HG02884 (cell line): ENCODE results near the gene ADORA2A.
"Not testable (repeated sequence)": the region's sequence is repeated elsewhere in the genome, so short reads cannot be mapped to it uniquely, and the experiment has no call there.

ENCODE experiments used
- ATAC-seq: cut with Tn5 transposase; IDR thresholded peaks from one replicate; pipeline ENCODE4 v1.9.1; 2021; ENCODE audit warnings: mild to moderate bottlenecking, moderate library complexity; ENCODE audit not compliant: unreplicated experiment

Gene ADORA2A

GRCh38 chr22:24482575-24482974 is 55.2 kb downstream of the ADORA2A start:
- ATAC-seq, result no peak

- no peak for ATAC-seq
Measured at GRCh38 chr22:24482998-24483397, 55.6 kb downstream of the ADORA2A start.

GRCh38 chr22:24483976-24484545 is 56.7 kb downstream of the ADORA2A start:
- no peak for ATAC-seq

GRCh38 chr22:24485170-24485569 is 57.8 kb downstream of the ADORA2A start:
- ATAC-seq, result no peak

- ATAC-seq, result no peak
Measured at GRCh38 chr22:24485608-24486007, 58.2 kb downstream of the ADORA2A start.

- ATAC-seq, result no peak
Measured at GRCh38 chr22:24486501-24486921, 59.1 kb downstream of the ADORA2A start.

- no peak for ATAC-seq
Measured at GRCh38 chr22:24489011-24489410, 61.6 kb downstream of the ADORA2A start.

GRCh38 chr22:24489434-24489833 is 62.0 kb downstream of the ADORA2A start:
- not testable (repeated sequence) for ATAC-seq
